ENCODE results near the gene TFR2.
"Not testable (repeated sequence)": the region's sequence is repeated elsewhere in the genome, so short reads cannot be mapped to it uniquely, and the experiment has no call there.

TFR2 gene

DNA sequence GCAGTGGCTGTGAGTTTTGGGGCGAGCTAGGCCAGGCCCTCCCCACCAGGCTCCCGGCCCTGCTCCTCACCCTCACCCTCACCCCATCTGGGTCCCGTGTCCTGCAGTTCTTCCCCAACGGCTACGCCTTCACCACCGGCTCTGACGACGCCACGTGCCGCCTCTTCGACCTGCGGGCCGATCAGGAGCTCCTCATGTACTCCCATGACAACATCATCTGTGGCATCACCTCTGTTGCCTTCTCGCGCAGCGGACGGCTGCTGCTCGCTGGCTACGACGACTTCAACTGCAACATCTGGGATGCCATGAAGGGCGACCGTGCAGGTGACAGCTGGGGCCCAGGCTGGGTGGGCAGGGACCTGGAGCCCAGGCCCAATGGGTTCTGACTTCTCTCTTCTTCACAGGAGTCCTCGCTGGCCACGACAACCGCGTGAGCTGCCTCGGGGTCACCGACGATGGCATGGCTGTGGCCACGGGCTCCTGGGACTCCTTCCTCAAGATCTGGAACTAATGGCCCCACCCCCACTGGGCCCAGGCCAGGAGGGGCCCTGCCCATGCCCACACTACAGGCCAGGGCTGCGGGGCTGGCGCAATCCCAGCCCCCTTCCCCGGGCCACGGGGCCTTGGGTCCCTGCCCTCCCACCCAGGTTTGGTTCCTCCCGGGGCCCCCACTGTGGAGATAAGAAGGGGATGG is 37.1 kb upstream of the TFR2 start:
- DNase-seq: no peak

DNA sequence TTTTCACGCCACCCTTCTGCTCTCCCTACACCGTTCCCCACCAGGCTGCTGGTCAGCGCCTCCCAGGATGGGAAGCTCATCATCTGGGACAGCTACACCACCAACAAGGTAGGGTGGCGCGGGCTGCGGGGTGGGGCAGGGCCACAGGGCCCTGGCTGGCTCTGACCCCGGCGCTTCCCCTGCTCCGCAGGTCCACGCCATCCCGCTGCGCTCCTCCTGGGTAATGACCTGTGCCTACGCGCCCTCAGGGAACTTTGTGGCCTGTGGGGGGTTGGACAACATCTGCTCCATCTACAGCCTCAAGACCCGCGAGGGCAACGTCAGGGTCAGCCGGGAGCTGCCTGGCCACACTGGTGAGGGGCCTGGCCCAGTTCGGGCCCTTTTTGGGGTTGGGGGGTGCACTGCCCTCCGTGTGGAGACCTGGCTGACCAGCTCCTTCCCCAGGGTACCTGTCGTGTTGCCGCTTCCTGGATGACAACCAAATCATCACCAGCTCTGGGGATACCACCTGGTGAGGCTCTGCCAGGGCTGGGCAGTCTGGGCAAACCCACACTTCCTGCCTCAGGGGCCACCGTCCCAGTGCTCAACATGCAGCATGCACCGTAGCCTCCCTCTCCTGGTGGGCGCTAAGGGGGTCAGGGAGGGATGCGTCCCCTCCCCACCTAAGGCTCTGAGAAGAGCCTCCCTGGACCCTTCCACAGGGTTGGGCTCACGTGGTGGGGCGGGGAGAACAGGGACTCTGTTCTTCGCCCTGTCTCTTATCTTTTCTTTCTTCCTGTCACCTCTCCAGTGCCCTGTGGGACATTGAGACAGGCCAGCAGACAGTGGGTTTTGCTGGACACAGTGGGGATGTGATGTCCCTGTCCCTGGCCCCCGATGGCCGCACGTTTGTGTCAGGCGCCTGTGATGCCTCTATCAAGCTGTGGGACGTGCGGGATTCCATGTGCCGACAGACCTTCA is 36.2 kb upstream of the TFR2 start:
- DNase-seq: no peak

DNA sequence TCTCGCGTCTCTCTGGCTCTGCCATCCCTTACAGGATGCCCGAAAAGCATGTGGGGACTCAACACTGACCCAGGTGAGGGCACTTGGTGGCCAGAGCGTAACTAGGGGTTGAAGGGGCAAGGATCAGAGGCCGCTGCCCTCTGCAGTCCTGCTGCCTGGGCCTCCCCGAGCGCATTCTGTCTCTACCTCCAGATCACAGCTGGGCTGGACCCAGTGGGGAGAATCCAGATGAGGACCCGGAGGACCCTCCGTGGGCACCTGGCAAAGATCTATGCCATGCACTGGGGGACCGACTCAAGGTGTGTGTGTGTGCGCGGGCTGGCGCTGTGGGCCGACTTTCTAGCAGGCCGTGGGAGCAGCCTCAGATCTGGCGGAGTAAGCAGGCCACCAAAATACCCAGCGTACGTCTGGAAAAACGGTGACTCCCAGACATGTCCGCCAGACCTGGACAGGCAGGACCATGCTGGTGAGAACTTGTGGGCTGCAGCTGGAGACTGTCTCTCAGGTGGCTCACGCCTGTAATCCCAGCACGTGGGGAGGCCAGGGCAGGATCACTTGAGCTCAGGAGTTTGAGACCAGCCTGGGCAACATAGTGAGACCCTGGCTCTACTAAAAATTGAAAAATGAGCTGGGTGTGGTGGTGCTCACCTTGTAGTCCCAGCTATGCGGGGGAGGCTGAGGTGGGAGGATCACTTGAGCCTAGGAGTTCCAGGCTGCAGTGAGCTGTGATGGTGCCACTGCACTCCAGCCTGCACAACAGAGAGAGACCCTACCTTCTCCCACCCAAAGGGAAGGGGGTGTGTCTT is 35.4 kb upstream of the TFR2 start:
- no peak for DNase-seq

DNA sequence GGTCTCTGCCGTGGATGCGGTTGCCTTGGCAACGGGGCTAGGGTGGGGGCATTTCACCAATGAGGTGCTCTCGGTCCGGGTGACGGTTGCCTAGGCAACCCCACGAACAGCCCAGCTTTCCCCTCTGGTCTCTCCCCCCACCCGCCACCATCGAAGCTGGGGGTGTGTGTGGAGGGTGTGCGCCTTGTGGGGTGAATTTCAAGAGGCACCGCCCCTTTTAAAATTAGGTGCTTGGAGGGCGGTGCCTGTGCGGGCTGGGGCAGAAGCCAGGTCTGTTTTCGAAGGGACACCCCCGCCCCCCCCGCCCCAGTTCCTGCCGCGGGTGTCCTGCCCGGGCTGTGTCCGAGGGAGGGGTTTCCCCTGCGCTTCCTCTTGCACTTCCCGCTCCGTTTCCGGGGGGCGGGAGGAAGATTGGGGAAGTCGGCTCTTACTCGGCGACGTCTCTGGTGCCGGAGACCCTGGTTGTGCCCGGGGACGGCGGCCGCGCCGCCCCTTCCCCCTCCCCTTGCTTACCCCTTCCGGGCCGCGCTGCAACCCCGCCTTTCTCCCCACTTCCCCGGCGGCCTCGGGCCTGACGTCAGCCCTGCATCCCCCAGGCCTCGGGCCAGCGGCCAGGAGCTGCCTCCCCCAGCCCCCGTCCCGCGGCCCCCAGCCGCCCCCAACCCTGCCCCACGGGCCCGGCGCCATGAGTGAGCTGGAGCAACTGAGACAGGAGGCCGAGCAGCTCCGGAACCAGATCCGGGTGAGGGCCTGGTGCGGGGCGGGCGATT is 34.4 kb upstream of the TFR2 start:
- DNase-seq: peak; percentile 81 to 84

DNA sequence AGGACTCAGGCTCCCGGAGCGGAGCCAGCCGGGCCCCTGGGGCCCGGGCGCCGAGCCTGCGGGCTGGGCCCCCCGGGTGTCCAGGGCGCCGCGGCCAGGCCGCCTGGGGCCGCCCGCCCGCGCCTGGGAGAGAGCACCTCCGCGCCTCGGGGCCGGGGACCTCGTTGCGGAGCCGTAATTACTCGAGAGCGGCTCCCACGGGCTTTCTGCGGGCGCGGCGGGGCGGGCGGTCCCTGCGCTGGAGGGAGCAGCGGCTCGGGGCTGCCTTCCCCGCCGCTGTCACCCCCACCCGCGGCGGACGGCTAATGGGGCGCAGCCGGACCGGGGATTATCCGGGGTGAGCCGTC is 33.7 kb upstream of the TFR2 start:
- DNase-seq: no peak

DNA sequence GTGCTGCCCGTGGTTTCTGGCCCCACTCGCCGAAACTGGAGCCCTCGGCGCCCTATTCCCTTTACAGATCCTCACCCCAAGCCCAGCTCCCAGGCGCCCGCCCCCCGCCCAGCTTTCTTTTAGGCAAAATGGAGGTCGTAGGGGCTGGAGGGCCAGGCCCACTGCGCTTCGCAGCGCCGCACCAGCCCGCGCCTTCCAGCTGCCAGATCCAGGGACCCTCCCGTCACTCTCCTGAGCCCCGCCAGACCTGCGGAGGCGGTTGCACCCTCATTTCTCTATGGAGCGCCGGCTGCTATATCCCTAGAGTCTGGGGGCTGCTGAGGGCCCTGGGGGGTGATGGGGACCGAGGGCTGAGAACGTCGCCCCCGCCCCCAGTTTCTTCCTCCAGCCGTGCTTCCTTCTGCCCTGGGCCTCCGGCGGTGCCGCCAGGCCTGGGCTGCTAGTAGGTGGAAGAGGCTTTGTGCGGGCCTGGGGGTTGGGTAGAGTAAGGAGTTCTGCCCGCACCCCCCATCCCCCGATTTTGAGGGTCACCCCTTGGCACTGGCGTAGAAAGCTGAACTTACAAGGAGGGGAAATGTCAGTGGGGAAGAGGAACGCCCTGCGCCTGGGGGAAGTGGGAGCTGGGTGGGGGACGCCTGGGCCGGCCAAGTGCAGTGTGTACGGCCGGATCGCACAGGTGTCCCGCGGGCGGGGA is 33.2 kb upstream of the TFR2 start:
- DNase-seq: no peak

DNA sequence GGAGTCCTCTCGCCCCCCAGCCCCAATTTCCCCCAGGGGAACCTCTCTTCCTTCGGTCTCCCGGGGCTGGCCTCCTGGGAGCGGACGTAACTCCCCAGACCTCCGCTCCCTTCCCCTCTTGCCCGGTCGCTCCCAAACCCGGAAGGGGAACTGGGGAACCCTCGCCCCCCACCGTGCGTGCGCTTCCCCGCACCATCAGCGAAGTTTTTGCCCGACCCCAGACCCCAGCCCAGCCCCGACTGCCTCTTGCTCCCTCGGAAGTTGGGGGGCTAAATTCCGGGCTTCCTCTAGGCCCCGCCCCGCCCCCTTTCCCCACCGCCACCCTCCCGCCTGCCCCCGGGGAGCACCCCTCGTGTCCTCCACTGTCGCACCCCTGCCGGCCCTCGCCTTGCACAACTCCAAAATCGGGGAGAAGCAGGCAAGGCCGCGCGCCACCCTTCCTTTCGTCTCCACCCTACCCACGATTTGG is 32.6 kb upstream of the TFR2 start:
- no peak for DNase-seq

DNA sequence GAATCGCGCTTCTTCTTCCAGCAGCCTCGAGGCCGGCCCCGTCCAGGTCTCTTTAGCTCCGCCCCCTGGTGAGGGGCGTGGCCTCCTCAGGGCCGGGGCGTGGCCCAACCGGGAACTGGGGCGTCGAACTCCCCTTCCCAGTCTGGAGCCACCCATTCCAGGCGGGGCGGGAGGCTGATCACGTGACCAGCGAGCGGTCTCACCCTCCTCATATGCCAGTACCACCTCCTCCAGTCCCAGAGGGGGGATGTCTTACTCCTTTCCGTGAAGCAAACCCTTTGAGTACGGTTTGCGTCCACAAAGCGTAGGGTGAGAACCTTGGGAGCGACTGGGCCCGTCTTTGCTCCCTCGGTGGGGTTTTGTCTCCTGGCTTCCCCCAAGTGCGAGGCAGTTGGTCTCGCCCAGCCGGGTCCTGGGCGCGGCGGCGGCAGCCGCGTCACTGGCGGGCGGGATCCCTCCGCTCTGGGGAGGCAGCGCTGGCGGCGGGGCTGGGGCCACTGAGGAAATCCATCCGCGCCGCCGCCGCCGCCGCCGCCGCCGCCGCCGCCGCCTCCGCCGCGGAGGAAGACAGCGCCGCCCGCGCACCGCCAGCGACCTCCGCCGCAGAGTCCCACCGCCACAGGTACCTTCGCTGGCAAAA is 32.1 kb upstream of the TFR2 start, which contains the start of gene GNB2:
TSS of gene GNB2 (plus strand) at position 439 of the 640 bp plus-strand sequence. CDS start 2,526 bp downstream, outside the sequence.
- DNase-seq: peak; percentile 89 to 95

DNA sequence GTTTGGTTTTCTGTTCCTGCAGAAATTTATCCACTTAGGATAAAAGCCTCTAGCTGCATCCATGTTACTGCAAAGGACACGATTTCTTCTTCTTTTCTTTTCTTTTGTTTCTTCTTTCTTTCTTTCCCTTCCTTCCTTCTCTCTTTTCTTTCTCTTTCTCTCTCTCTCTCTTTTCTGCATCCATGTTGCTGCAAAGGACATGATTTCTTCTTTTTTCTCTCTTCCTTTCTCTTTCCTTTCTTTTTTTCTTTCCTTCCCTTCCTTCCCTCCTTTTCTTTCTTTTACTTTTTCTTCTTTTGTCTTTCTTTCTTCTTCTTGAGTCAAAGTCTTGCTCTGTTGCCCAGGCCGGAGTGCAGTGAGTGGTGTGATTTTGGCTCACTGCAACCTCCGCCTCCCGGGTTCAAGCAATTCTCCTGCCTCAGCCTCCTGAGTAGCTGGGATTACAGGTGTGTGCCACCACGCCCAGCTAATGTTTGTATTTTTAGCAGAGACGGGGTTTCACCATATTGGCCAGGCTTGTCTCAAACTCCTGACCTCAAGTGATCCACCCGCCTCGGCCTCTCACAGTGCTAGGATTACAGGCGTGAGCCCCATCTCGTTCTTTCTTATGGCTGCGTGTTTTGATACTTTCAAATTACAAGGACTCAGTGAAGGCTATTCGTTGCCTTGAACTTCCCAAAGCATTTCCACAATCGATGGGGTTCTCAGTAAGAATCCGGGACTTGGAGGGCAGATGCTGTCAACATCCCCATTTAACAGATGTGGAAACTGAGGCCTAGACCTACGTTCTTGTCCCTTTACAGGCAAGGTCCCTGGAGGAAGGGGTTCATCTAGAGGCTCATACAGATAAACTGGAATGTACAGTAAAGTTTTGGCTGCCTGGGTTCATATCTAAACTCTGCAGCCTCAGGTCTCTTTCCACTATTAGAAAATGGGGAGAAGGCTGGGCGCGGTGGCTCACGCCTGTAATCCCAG is 30.3 kb upstream of the TFR2 start:
- no peak for DNase-seq

DNA sequence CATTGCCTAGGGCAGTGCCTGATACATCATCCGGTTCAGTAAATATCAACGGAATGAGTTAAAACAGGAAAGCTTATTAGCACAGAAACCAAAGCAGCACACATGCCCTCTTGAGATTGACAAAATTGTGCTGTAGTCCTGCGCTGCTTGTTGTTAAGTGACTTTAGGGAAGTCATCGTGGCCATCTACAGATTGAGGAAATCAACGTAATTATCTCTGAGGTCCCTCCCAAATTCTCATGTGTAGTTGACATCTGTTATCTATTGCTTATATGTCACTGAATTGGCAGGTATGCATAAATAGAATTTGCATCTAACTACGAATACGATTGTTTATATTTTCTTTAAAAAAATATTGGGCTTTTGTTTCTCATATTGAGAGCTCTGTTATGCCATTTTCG is 28.7 kb upstream of the TFR2 start:
- DNase-seq: no peak

DNA sequence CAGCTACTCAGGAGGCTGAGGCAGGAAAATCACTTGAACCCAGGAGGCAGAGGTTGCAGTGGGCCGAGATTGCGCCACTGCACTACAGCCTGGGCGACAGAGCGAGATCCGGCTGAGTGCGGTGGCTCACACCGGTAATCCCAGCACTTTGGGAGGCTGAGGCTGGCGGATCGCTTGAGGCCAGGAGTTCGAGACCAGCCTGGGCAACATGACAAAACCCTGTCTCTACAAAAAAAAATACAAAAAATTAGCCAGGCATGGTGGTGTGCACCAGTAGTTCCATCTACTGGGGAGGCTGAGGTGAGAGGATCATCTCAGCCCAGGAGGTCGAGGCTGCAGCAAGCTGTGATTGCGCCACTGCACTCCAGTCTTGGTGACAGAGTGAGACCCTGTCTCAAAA is 27.8 kb upstream of the TFR2 start:
- not testable (repeated sequence) for DNase-seq

DNA sequence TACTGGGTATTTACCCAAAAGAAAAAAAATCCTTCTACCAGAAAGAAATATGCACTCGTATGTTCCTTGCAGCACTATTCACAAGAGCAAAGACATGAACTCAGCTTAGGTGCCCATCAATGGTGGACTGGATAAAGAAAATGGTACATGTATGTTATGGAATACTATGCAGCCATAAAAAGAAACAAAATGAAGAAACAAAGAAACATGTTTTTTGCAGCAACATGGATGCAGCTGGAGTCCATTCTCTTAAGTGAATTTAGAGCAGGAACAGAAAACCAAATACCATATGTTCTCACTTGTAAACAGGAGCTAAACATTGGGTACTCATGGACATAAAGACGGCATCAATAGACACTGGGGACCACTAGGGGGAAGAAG is 26.7 kb upstream of the TFR2 start:
- DNase-seq: no peak

DNA sequence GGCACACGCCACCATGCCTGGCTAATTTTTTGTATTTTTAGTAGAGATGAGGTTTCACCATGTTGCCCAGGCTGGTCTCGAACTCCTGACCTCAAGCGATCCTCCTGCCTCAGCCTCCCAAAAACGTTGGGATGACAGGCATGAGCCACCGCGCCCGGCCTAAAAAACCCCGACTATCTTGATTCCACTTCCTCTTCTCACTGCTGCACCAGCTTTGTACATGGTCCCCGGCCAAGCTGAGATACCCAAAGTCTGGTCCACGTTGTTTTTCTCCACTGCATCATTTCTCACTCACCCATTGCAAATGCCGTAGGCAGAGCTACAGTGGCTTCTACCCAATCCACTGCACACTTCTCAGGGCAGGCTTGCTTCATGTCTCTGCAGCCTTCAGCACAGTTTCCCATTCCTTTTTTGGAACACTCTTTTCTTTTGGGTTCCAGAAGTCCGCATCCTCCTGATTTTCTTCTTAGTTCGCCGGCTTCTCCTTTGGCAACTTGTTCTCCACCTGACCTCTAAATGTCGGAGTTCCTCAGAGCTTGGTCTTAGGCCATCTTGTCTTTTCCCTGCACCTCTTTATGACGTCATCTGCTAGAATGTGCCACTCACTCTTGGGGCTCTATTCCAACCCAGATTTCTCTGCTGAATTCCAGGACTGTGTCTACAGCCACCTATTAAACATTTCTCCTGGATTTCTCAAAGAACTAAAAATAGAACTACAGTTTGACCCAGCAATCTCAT is 26.1 kb upstream of the TFR2 start:
- no peak for DNase-seq

DNA sequence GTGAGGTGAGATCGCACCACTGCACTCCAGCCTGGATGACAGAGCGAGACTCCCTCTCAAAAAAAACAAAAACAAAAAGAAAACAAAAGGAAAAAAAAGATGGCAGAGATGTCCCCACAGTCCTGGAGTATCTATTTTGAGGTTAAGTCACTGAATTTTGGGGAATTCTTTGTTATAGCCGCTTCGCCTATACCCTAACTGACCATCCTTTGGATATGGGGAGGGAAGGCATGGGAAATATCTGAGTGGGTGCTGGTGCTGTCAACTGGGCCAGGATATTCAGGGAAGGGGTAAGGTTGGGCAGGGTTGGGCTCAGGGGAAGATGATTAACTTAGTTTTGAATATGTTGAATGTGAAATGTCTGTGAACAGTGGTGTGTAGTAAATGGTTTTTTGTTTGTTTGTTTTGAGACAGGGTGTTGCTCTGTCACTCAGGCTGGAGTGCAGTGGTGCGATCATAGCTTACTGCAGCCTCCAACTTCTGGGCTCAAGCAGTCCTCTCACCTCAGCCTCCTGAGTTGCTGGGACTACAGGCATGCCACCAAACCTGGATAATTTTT is 23.9 kb upstream of the TFR2 start:
- DNase-seq: no peak

DNA sequence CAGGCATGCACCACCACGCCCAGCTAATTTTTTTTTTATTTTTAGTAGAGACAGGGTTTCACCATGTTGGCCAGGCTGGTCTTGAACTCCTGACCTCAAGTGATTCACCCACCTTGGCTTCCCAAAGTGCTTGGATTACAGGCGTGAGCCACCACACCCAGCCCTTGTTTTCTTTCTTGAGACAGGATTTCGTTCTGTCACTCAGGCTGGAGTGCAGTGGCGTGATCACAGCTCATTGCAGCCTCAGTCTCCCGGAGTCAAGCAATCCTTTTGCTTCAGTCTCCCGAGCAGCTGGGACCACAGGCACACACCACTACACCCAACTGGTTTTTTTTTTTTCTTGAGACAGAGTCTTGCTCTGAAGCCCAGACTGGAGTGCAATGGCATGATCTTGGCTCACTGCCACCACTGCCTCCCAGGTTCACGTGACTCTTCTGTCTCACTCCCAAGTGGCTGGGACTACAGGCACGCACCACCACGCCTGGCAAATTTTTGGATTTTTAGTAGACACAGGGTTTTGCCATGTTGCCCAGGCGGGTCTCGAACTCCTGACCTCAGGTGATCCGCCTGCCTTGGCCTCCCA is 20.9 kb upstream of the TFR2 start:
- DNase-seq: not testable (repeated sequence)

DNA sequence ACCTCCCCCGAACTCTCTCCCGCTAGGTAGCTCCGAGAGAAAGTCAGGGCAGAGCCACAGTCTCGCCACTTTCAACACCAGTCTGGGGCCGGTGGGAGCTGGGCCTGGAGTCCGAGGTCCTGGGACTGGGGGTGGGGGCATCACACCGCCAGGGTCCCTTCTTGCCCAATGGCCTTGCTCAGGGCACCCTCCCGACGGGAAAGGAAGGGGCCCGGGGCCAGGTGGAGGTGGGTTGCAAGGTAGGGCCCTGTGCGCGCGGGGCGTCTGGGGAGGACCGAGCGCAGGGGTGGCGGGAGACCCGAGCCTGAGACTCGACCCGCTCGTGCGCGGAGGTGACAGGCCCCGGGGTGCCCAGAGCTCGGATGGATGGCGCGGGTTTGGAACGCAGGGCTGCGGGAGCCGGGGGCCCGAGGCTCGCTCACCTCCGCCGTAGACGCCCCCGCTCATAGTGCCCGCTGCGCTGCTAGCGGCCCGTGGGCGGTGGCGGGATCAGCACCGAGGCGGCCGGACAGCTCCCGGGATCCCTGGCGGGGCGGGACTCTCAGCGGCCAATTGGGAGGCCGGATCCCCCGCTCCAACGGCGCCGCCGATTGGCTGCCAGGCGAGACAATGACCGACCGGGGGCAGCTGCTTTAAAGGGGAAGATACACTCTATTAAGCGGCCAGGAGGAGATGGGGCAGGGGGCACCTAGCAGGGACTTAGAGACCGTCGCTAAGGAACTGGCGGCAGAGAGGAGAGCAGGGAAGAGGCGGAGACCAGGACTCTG is 14.7 kb upstream of the TFR2 start, which contains the start of gene ACTL6B:
TSS of gene ACTL6B (minus strand) at position 541 of the 767 bp plus-strand sequence. CDS start at position 447, 94 bp downstream.
- DNase-seq: peak; percentile 71 to 83
